ENCODE results near the gene CHORDC1.
A peak's percentile ranks its signal among the peaks of the same experiment; 100 is the strongest.
"Not testable (repeated sequence)": the region's sequence is repeated elsewhere in the genome, so short reads cannot be mapped to it uniquely, and the experiment has no call there.

Gene CHORDC1

DNA sequence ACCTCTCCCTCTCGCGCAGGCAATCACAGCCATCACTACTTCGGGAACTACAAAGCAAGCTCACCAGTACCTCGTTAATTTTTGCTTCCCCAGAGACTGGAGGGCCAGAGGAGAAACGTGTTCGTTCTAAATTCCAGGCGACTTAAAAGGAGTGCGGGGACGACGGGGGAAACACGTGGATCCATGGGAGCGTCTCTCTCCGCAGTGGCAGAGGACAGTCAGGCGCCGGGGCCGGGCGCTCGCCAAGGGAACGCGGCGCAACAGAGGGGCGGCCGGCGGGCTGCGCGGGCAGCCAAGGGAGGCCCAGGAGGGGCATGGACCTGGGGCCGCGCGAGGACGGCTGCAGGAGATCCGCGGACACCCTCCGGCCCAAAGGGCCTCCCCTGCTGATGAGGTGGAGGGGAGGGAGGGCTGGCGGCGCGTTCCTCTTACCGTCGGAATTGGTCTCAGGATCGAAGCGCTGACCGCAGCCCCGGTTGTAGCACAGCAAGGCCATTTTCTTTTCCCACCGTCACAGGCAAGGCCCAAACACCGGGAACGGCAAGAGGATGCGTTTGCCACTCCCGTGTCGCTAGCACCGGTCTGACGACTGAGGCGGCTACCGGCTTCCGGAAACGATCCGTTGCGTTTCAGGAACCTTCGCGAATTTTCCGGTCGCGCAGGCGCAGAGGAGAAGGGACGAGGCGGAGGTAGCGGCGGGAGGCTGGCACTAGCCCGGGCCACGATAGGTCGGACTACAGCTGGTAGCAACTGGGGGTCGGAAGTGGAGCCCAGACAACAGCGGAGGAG is at the start of gene CHORDC1:
Gene CHORDC1 (minus strand): TSS at position 591 of the 789 bp plus-strand sequence. CDS start 95 bp downstream, at position 496.
- peak; percentile 87 for DNase-seq (ENCODE audit: low spot score)

DNA sequence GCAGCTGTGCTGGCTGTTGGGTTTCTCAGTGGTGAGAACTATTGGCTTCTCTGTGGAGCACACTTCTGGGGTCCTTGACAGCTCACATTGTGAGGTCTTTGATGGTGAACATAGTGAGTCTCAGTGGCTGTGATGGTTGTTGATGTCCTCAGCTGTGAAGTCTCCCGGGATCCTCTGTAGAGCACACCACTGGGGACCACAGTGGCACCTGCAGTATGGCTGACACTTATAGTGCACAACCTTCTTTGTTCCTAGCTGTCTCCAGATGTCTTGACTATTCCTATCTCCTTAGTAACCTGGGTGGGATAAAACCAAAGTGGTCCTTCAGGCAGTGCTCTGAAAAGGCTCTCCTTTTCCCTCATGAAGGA is 34.3 kb upstream of the CHORDC1 start:
- DNase-seq (ENCODE audit: low spot score) = no peak

DNA sequence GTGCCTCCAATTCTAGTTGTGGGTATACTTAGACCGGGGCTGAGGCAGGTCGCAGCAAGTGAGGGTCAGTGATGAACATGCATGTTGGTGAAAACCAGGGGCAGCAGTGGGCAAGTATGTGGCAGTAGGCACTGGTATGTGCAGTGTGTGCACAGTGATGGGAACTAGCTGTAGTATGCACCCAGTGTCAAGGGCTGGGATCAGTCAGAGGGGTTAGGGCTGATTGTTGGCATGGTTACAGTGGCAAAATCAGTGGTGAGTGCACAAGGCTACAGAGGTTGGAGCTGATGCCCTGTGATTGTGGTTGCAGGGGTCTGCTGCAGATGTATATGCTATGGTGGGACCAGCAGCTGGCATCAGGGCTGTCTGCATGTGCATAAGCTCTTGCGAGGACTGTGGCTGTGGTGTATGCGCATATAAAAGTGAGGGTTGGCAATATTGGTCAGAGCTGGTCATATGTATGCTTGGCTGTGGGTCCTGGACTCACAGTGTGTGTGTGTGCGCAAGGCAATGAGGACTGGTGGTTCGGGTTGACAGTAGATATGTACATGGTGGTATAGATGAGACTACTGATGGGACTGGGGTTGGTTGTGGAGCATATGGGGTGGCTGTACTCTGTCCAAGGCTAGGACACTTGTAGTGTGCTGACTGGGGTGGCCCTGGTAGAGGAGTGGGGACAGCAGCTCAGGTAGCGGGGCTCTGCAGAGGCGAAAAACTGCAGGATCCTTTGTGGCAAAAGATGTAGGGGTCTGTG is 33.7 kb upstream of the CHORDC1 start:
- DNase-seq (ENCODE audit: low spot score) = no peak

DNA sequence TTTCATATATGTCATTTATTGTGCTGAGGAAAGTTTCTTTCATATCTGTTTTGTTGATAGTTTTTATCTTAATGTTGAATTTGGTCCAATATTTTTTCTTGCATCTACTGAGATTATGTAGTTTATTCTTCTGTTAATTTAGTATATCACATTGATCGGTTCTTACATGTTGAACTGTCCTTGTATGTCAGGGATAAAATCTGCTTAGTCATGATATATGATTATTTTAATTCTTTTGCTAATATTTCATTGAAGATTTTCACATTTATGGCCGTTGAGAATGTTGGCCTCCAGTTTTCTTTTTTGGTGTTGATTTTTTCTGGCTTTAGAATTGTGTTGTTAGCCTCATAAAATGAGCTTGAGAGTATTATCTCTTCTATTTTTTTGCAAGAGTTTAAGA is 31.2 kb upstream of the CHORDC1 start:
- no peak for DNase-seq (ENCODE audit: low spot score)

DNA sequence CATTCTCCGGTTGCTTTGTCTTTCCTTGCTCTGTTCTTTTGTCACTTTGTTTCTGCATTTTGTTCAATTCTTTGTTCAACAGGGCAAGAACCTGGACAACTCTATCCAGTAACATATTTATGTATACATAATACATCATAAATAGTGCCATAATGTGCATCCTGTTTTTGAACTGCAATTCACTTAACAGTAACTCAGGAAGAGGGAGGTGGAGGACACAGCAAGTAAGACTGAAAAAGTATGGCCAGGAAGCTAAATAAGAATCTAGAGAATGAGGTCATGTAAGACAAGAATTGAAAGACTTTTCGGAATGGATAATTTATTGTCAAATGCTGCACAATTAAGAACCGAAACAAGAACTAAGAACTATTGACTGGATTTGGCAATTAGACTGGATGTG is 29.2 kb upstream of the CHORDC1 start:
- DNase-seq (ENCODE audit: low spot score) = no peak

DNA sequence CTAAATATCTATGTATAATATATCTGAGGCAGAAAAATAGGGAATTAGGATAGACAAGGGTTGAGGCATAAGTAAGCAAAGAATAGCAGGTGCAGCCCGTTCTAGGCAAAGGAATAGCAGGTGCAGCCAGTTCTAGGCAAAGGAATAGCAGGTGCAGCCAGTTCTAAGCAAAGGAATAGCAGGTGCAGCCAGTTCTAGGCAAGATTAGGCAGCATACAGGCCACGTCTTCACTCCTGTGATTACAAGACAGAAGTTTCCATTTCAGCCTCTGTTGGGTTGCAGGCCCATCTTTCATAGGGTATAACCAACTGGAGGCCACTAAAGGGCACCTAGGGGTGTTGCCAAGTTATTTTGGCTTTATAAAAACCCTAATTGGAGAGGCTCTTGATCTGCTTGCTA is 28.8 kb upstream of the CHORDC1 start:
- DNase-seq (ENCODE audit: low spot score) = no peak

DNA sequence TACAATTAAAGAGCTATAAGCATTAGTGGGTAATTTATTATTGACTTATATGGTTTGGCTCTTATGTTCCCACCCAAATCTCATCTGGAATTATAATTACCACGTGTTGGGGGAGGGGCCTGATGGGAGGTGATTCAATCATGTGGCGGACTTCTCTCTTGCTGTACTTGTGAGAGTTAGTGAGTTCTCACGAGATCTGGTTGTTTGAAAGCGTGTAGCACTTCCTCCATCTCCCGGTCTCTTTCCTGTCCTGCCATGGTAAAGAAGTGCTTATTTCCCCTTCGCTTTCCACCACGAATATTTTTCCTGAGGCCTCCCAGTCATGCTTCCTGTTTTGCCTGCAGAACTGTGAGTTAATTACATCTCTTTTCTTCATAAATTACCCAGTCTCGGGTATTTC is 28.1 kb upstream of the CHORDC1 start:
- peak; percentile 35 for DNase-seq (ENCODE audit: low spot score)

DNA sequence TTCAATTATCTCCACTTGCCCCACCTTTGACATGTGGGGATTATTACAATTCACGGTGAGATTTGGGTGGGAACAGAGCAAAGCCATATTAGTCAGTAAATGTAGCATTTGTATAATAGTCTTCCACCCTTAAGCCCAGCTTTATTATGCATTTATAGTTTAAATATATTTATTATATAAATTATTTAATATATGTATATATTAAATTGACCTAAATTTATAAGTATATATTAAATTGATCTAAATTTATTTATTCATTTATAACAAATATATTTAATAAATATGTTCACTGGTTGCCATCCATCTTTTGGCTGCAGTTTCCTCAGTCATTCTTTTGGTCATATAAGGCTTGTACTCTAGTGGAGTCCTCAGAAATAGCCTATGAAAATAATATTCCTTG is 23.6 kb upstream of the CHORDC1 start:
- DNase-seq (ENCODE audit: low spot score) = no peak

DNA sequence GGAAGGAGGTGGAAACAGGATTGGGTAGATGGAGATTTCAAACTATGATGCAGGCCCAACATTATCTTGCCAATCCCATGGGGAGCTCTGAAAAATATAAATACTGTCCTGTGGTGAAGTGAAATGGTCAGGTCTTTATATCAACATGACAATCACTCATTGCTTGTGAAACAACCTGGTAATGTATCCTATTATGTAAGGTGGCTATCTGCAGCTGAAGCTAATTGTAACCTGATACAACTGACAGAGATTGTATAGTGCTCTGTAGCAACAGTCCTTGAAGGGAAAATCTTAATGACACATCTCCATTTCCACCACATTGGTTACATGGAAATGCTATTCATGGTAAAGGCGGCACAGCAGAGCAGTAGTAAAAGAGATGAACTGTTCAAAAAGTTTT is 20.7 kb upstream of the CHORDC1 start:
- no peak for DNase-seq (ENCODE audit: low spot score)

DNA sequence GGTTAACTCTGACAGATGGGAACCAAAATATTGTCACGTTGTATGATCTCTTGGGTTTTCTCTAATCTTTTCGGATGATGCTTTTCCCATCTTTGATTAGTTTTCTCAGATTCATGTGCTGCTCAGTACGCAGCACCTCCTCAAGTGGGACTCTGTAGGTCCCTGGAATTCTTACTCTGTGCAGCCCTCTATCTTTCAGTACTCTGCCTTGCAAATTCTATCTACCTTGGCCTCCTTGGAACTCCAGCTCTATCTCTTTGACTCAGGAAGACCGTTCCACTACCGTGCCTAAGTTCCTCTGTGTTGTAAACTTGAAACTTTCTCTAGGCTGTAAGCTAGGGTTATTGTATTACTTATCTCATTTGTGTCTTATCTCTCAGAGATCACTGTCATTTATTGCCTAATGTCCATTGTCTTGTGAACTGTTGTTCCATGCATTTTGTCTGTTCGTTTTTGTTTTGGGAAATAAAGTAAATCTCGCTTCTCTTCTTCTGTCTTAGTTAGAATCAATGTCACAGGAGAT is 20.1 kb upstream of the CHORDC1 start:
- DNase-seq (ENCODE audit: low spot score) = no peak

DNA sequence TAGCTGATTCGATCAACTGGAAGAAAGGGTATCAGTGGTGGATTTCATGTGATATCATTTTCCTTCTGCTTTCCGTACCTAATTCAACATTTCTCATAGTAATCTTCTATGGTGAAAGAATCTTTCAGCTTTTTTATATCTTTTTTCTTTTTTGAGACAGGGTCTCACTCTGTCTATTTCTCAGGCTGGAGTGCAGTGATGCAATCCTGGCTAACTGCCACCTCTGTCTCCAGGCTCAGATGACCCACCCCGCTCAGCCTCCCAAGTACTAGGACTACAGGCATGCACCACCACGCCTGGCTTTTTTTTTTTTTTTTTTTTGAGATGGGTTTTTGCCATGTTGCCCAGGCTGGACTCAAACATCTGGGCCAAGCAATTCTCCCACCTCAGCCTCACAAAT is 18.6 kb upstream of the CHORDC1 start:
- DNase-seq (ENCODE audit: low spot score) = no peak

DNA sequence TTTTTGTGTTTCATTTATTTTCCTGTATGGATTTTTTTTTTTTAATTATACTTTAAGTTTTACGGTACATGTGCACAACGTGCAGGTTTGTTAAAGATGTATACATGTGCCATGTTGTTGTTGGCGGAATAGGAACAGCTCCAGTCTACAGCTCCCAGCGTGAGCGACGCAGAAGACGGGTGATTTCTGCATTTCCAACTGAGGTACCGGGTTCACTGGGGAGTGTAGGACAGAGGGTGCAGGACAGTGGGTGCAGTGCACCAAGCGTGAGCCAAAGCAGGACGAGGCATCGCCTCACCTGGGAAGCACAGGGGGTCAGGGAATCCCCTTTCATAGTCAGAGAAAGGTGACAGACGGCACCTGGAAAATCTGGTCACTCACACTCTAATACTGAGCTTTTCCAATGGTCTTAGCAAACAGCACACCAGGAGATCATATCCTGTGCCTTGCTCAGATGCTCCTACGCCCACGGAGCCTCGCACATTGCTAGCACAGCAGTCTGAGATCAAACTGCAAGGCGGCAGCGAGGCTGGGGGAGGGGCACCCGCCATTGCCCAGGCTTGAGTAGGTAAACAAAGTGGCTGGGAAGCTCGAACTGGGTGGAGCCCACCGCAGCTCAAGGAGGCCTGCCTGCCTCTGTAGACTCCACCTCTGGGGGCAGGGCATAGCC is 17.3 kb upstream of the CHORDC1 start:
- DNase-seq (ENCODE audit: low spot score) = not testable (repeated sequence)

DNA sequence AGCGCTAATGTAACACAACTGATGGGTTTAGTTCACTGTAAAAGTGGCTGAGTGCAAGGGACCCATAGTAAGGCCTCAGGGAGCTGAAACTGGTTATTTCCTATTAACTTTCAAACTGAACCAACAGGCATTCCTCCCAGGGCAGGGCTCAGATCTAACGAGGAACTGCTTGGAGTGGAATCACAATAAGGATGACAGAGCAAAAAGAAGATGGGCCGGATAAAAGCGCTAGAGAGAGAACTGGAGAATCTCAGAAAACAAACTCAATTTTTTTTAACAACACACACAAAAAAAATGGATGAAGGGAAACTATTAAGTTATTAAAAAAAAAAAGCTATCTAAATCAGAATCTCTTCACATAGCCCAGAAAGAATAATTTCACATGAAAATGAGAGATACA is 14.2 kb upstream of the CHORDC1 start:
- no peak for DNase-seq (ENCODE audit: low spot score)

DNA sequence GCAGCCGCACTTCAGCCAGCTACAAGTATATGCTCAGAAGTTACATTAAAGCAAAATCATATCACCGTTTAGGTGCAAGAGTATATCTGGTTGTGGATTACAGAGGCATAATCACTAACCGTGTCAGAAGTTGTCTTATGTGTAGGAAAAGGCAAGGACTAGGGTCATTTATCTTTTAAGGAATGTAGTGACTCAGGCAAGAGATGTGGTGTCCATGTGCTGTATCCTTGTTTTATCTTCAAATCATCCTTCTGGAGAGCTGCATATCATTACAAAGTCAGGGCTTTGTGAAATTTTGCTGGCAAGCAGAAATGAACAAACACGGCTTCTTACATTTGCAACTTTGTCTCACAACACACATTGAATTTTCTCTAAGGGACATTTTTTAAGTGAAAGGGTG is 12.7 kb upstream of the CHORDC1 start:
- no peak for DNase-seq (ENCODE audit: low spot score)

DNA sequence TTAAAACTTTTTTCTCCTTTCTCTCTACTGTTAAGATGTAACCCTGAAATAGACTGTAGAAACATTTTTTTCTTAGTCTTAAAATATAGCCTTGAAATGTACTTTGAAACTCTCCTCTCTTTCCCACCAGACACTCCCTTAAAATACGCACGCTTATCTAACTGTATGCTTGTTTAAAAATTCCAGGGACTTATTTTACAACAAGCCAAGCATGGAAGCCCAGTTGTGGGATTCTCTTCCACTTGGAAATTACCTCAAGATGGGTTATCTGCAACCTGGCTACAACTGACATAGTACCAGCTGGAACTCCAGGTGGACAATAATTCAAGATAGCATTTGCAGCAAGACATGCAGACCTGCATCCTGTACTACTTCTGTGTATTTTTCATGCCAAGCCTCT is 12.1 kb upstream of the CHORDC1 start:
- DNase-seq (ENCODE audit: low spot score) = no peak

DNA sequence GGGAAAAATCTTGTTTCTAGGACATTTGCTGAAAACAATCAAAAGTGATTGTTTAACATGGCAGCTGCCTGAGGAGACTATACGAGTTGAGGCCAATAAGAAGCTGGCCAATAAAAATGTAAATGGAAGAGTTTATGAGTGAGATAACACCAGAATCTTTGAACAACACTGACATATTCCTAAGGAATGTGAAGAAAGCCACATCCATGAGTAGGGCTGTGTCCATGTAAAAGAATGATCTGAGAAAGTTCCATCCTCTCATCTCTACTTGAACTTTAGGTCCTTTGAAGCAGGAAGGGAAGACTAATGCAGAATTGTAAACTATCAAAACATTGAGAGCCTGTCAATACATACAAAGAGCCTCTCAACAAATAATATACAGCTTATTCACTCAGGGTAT is 6.9 kb upstream of the CHORDC1 start:
- DNase-seq (ENCODE audit: low spot score) = no peak

DNA sequence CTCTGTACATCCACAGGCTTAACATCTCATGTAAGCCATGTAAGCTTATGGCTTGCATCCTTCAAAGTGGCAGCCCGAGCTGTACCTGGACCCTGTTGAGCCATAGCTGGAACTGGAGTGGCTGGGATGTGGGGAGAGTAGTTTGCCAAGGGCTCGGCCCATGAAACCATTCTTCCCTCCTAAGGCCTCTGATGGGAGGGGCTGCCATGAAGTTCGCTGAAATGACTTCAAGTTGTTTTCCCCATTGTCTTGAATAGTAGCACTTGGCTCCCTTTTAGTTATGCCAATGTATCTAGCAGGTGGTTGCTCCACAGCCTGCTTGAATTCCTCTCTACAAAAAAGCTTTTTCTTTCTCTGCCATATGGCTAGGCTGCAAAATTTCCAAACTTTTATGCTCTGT is 5.2 kb upstream of the CHORDC1 start:
- DNase-seq (ENCODE audit: low spot score) = no peak

DNA sequence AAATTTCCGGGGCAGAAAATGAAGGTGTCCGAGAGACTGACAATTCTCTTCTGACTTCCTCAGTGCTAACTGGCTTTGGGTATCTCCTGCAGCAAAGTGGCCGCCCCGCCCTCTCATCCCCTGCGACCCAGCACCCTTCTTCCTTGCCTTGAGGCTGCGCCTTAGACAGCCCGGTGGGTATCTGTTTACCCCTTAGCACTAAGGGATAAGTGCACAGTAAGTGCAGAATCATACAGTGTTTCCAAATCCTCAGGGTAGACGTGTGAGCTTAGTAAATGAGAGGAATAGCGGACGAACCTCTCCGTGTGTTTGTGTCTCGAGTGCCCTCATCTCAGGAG is 368 bp upstream of the CHORDC1 start:
- no peak for DNase-seq (ENCODE audit: low spot score)

DNA sequence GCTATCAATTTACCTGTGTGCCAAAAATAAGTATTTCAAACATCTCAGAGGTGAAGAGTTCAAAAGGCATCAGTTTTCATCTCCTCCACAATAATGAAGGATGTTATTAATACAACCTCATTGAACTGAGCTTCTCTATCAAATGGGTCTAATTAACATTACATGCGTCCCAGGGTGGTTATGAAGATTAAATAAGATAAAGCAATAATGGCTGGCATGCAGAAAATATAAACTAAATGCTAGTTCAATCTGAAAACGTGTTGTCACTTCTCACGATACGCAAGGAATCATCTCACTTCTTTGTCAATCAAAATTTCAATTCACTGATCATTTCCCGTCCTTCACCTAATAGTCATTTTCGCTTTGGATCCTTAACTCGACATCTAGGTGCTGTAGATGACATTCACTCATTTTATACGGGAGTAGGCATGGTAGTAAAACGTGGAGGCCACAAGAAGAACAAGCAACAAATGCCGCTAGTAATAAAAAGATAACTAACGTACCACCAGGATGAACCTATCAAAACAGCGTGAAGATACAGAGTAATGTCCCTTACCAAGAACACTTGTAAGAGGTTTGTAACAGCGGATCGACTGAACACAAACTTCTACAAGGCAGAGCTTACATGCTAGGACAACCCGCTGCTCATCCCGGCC is 918 bp downstream of the CHORDC1 start:
- DNase-seq (ENCODE audit: low spot score) = no peak

DNA sequence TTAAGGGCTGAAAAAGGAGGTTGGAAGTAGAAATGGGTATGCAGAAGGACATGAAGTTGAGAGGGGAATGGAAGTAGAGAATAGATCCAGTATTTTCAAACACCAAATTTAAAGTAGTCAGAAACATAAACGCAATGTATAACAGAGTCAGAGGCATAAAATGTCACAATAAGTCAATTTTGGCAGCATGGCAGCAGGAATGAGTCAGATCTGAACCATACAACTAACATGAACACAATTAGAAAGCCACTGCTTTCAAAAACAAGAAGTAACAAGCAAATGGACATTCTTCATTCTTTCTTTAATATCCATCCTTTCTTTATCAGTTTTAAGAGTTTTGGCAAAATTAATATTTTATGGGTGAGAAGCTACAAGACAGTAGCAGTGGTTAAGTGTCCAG is 2.5 kb downstream of the CHORDC1 start:
- peak; percentile 18 for DNase-seq (ENCODE audit: low spot score)

DNA sequence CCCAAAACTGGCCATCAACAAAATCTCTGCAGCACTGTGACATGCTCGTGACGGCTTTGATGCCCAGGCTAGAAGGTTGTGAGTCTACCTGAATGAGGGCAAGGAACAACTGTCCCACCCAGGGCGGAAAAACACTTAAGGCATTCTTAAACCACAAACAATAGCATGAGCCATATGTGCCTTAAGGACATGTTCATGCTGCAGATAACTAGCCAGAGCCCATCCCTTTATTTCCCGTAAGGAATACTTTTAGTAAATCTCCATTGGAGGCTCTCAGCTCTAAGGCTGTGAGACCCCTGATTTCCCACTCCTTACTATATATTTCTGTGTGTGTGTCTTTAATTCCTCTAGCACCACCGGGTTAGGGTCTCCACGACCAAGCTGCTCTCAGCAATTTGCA is 3.4 kb downstream of the CHORDC1 start:
- no peak for DNase-seq (ENCODE audit: low spot score)

DNA sequence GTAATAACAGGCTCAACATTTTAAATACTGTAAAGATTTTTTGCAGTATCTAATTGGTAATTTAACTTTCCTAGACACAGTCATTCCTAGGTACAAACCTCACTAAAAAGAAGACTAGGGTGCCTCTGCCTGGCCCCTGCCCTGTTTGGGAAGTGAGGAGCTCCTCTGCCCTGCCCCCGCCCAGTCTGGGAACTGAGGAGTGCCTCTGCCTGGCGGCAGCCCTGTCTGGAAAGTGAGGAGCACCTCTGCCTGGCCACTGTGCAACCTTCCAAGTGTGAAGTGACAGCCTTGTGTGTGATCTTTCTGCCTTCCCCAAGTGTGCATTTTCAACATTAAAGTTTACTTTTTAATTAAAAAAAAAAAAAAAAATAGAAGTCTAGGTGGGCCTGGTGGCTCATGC is 4.2 kb downstream of the CHORDC1 start:
- no peak for DNase-seq (ENCODE audit: low spot score)

DNA sequence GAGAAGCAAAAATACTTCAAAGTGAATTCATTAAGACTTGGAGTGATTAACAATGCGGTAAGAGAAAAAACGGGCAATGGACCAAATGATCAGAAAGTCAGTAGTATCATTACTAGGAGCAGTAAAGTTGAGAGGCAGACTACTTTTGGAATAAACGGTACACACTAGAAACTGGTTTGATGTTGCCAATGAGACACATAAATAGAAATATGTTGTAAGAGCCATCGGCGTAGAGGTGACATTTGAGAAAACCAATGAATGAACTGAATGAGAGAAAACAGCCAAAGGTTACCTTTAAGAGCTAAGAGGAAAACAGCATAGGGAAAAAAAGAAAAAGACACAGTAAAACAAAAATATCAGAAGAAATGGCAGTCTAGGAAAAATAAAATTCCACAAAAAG is 6.2 kb downstream of the CHORDC1 start:
- no peak for DNase-seq (ENCODE audit: low spot score)
